Left cardiac atrium (tissue), 4 donors: ENCODE data around the gene CCSER1. TPM values are rescaled to one million over a fixed set of nuclear protein-coding genes. Genes with fewer than 3 reads are reported as not detected.
"Not testable (repeated sequence)": the region's sequence is repeated elsewhere in the genome, so short reads cannot be mapped to it uniquely, and the experiment has no call there.

ENCODE experiments used
- ATAC-seq, 2 donors: fragments of 200-7000 bp; cut with Tn5 transposase; one replicate each; pipeline ENCODE4 v1.9.1; 2020; ENCODE audit warnings: mild to moderate bottlenecking in 2 of 2, moderate library complexity in 2 of 2
- DNase-seq: peaks from one replicate; pipeline ENCODE4 v3.0.0-alpha.2; 2020
- intact Hi-C, 2 donors: fragments of 100-400 bp; cut with DNase I; formaldehyde crosslinking; loops; one replicate each; pipeline versions ENCODE4 v1.14.1 to v1.15.1; 2022 to 2023
- total RNA-seq, 2 donors: library from RNA; stranded (reverse); fragmentation: NEBNext Ultra II Directional; extraction: Animal tissue kit (Norgen Biotek cat#: 25700); gene quantifications; one replicate each; pipeline ENCODE4 v1.2.1, GENCODE V29; 2021
- donor health status: DM: no; HTN: yes; CAD: no.
- donor health status: DM: no; HTN: yes; CAD: no; lungs with severe emphysema.
- donor health status: DM: yes; HTN: yes; CAD: no.
- donor health status: Dilated cardiomyopathy.

Gene CCSER1
- total RNA-seq, 2 donors from 2014 or later, result 9.6 to 12.3 TPM

DNA sequence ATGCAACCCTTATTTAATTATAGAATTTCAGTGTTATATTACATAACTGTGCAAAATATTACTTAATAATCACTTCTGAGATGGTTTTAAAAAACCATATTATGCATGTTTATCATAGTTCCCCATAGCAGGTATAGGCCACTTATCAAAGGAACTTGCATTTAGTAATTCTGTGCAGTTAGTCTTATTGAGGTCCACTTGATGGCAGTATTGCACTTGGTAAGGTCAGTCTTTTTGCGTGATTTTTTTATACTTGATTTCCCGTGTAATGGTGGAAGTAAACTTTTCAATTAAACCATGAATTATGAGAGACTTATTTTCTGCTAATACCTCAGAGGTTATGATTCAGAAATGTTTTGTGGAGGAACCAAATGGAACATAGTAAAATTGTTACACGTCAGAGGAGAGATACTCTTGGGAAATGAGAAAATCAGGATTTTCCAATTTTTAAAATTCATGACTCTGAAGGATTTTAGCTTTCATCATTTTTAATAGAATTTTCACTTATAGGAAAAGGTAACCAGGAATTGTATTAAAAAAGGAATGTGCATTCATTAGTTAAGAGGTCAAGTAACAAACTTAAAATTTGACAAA lies 230.0 kb downstream of the CCSER1 start:
- DNase-seq (no peak), ATAC-seq (no peak)
- intact Hi-C loops, result no loop called here

DNA sequence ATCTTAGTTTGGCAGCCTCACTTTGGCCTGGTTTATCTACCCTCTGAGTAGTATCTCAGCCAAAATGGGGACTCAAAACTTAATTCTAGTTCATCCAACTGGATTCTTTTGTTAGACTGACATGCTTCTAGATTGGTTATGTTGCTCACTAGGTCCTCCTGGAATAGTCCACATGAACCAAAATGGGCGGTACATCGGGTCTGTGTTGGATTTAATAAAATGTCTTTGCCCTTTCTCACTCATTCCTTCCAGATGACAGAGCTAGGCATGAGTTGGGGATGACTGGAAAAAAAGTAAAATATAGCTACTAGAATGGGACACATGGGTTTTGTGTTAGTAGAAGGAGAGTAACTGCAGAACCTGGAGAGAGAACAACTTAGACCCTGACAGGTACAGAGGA lies 247.9 kb downstream of the CCSER1 start:
- no peak for ATAC-seq
- intact Hi-C loops, result no loop called here
- DNase-seq, result no peak

DNA sequence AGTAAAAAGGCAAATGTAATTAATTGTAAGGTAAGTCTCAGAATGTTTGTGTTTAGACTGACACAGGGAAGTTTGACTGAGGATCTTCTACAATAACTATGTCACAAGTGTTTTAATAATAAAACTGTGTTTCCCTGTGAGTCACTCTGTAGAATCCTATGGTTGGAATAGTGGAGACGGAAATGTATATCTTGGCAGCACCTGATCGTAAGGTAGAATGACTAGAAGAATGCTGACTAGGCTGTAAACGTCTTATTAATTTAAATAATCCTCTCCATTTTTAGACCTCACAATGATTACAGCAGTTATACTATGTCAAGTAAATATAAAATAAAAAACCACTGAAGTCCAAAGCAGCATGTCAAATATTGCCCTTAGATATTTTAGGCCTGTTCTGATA lies 266.0 kb downstream of the CCSER1 start:
- no peak for DNase-seq
- intact Hi-C loops, result no loop called here

DNA sequence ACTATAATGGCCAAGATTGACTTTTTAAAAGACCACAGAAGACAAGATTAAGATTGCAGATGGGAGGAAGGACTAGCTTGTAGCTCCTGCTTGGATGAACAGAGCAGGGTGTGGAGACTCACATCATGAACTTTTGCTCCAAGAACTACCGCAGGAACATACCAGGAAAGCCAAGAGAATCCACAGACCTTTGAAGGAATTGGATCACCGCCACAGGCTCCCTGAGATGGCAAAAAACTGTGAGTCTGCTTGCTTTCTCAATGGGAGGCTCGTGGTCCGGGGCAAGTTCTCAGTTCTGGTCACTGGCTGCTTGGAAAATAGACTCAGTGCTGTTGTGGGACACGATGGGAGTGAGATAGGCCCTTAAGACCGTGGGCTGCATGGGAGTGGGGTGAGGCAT lies 276.6 kb downstream of the CCSER1 start:
- ATAC-seq (no peak), DNase-seq (no peak)
- intact Hi-C loops, result no loop called here

More for the DNA sequence above, 266.0 kb downstream of the CCSER1 start:
- no peak for ATAC-seq

DNA sequence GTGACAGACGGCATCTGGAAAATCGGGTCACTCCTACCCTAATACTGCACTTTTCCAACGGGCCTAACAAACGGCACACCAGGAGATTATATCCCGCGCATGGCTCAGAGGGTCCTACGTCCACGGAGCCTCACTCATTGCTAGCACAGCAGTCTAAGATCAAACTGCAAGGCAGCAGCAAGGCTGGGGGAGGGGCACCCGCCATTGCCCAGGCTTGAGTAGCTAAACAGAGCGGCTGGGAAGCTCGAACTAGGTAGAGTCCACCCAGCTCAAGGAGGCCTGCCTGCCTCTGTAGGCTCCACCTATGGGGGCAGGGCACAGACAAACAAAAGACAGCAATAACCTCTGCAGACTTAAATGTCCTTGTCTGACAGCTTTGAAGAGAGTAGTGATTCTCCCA lies 280.7 kb downstream of the CCSER1 start:
- DNase-seq, intact Hi-C loops, ATAC-seq: not testable (repeated sequence)

DNA sequence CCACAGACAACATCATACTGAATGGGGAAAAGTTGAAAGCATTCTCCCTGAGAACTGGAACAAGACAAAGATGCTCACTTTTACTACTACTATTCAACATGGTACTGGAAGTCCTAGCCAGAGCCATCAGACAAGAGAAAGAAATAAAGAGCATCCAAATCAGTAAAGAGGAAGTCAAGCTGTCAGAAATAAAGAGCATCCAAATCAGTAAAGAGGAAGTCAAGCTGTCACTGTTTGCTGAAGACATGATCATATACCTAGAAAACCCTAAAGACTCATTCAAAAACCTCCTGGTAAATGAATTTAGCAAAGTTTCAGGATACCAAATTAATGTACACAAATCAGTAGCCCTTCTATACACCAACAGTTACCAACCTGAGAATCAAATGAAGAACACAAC lies 285.6 kb downstream of the CCSER1 start:
- ATAC-seq, DNase-seq, intact Hi-C loops: not testable (repeated sequence)

DNA sequence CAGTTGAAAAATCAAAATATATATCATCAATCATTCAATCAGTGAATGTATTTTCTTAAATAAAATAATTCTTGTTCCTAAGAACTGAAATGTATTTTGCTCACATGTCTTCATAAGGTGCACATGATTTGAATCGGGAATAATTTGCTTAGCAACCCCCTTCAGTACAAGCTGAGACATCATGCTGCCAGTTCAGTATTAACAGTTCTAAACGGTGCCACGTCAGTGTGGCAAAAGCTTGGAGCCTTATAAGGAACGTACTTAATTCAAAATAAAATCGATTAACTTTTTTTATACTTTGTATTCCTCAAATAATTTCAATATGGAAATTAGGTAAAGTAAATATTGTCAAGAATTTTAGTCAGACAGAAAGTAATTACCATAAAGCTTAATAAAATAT lies 287.9 kb downstream of the CCSER1 start:
- no peak for DNase-seq
- intact Hi-C loops, result no loop called here

DNA sequence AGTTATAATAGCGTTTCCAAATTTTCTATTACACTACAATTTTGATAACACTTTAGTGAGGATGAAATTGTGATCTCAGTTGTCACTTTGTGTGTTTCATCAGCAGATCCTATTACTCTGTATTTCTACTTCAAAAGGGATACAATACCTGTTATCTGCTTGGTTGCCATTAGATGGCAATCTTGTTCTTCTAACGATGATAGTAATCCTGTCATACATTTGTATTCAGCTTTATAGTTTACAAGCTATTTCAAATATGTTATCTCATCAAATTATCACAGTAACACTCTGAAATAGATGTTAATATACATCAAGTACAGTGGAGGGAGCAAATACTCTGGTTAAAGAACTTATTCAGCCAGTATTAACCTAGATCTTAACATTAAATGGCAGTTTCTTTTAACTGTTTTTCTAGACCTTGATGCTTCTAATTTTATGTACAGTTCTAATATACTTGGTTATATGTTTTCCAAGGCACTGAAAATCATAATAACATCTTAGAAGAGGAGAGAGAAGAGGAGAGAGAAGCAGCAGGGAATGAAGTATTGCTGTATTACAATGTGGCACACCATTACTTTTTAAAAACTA lies 292.0 kb downstream of the CCSER1 start:
- DNase-seq (no peak), ATAC-seq (peak in 1 of 2 donors; percentile 23)

More for the DNA sequence above, 287.9 kb downstream of the CCSER1 start:
- ATAC-seq, result no peak

DNA sequence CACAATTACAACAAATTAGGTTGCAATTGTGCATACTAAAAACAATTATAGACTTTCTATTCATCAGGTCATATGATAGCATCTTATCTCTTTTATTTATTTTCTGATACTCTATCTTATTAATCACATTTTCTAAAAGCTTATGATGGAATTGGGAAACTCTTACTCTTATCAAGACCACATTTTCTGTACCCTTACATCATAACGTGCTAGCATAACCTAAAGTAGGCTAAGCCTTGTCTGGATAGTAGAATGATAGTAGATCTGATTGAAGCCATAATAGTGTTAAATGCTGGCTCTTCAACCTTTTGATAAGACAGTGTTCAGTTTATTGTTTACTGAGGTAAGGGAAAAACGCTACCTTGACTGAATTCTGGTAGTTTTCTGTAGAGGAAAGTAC lies 294.0 kb downstream of the CCSER1 start:
- DNase-seq (no peak), ATAC-seq (no peak)
- intact Hi-C loops, result no loop called here

More for the DNA sequence above, 292.0 kb downstream of the CCSER1 start:
- intact Hi-C loops, result no loop called here

DNA sequence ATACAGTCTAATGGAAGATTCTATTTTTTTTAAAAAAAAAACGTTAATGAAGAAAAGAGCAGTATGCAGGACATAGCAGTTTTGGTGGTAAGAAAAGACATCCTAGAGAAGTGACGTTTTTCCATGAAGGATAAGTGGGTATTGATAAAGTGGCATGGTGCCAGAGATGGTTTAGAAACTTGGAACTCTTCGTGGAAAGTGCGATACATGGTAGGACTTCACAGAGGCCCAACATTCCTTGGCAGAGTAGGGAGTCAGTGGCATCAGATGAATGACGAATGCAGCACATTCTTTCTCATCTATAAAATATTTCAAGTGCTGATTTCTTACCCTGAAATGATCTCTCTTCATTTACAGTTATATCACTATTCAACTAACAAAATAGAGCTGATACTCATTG lies 298.7 kb downstream of the CCSER1 start:
- intact Hi-C loops, result no loop called here
- ATAC-seq, result no peak
- DNase-seq, result no peak

DNA sequence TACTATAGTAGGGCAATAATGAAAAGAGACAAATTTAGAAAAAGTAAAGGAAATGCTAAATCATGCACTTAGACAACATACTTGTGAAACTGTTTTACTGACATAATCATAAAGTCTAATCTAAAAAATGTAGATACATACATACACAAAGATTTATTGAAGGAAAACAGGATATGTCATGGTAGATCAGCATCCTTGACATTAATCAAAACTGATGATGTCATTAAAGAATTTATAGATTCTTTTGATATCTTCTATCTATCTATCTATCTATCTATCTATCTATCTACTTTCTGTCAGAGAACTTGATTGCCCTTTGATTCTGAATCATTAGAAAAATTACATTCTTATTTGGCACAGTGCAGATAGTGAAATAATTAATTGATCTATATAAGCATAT lies 311.3 kb downstream of the CCSER1 start:
- ATAC-seq (no peak), DNase-seq (no peak)
- intact Hi-C loops, result no loop called here

DNA sequence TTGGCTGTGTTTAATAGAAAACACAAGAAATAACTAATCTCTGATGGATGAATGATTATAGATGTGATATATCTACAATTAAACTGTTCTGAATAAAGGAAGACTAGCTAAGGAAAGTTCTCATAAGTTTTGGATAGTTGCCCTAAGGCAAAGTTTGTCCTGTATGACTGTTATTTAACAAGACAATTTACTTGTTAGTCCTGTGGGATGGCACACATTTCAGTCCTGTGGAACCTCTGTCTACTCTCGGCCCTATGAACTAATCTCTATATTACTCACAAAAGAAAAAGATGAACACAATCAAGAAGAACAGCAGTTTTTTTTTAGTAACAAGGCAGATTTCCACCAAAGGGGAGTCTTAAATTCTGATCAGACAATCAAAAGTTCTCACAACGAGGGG lies 314.6 kb downstream of the CCSER1 start:
- ATAC-seq (no peak), DNase-seq (no peak)
- intact Hi-C loops, result no loop called here

DNA sequence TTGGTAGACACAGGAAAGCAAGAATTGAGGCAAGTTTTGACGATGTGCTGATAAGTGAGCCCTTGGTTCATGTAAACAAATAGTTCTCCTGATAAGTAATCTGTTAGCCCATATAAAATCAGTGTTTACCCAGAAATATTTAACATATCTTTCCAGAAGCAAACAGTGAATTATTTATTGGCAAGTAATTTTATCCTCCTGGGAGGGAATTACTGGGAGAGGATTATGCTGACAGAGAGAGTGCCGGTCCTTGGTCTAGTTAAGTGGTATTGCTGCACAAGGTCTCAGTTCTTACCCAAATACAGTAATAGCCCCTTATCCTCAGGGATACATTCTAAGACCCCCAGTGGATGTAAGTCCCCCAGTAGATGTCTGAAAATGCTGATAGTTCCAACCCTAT lies 315.4 kb downstream of the CCSER1 start:
- ATAC-seq (no peak), DNase-seq (no peak)
- intact Hi-C loops, result no loop called here

DNA sequence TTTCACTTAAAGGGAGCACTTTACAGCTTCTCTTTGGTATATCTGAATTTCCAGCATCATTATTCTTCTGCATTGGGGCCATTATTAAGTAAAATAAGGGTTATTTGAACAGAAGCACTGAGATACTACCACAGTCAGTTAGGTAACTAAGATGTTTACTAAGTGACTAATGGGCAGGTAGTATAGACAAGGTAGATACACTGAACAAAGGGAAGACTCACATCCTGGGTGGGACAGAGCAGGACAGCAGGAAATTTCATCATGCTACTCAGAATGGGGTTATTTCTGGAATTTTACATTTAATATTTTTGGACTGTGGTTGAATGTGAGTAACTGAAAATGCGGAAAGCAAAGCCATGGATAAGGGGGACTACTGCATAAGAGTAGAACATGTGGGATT lies 316.0 kb downstream of the CCSER1 start:
- ATAC-seq, result no peak
- intact Hi-C loops, result no loop called here

DNA sequence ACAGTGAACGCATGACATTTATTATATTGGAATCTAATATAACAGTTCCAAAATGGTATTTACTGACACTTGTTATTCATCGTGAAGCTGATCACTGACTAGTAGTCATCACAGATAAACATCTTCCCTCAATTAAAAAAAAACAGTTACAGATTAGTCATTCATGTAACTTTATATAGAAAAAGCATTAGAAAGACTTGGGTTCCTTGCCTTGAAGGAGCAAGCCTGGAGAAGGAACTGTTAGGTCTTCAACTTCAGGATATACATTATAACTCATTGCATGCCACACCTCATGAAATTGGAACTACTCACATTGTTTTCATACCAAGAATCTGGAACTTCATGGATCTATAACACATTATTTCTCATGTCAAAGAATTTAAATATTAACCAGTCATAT lies 317.7 kb downstream of the CCSER1 start:
- intact Hi-C loops, result no loop called here
- ATAC-seq, result no peak
- DNase-seq, result no peak

More for the DNA sequence above, 316.0 kb downstream of the CCSER1 start:
- DNase-seq, result no peak

DNA sequence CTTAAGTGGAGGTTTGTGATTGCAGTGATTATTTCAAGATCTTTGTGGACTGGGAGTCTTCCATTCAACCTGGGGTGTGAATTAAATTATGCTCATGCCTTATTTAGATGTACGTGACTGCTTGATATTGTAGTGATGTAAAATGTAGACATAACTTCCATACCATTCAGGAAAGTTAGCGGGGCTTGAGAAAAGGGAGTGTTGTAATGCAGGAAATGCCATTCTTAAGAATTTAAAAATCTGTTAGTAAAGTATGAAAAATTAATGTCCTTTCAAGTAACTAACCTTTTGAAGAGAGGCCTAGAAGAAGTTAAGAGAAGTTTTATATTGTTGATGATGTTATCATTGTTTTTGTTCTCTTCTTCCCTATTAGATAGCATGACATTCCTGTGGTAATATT lies 318.2 kb downstream of the CCSER1 start:
- intact Hi-C loops, result no loop called here
- ATAC-seq, result no peak
- no peak for DNase-seq

DNA sequence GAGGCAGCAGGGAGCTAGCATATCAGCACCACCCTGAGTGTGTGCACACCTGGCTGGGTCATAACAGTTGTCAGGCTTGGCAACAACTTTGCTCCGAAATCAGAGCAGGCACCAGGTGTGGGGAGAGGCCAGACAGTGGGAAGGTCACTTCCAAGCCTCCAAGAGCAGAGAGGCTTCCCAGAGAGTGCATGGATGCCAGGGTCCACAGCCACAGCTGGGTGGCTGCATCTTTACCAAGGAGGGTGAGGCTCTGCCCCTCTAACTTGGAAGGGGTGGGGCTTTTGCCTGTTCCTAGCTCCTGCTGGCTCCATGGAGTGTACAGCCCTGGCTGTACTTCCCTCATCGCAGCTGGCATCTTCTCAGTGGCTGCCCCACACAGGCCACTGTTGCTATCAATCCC lies 322.4 kb downstream of the CCSER1 start:
- intact Hi-C loops, result no loop called here
- ATAC-seq, result no peak
- DNase-seq, result no peak

DNA sequence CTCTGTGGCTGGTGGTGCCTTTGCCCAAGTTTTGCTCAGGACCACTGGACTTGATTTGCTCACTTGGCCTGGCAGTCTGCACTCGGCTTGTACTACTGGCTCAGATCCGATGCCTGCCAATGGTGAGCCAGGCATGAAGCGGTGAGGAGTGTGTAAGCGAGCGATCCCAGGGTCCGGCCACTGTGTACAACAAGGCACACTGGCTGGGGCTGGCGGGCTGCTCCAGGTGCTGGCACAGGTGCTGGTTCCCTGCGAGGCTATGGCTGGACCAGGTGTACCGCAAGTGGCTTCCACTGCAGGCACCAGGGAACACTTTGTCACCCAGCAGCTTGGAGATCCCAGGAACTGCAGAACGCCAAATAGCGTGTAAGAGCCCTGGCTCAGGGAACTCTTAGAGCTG lies 329.7 kb downstream of the CCSER1 start:
- ATAC-seq (no peak), DNase-seq (no peak)
- intact Hi-C loops, result no loop called here

DNA sequence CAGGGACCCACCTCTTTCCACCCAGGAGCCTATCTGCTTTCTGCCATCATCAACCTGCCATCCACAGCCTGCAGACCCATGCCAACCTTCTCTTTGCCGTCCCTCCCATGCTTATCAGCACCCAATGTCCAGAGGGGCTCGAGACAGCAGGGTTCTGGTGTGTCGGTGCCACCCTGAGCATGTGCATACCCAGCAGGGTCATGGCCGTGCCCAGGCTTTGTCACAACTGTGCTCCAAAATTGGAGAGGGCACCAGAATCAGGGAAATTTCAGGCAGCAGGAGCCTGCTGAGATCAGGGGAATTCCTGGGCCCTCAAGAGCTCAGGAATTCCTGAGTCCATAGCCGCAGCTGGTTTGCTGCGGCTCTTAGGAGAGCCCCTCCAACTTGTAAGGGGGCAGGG lies 330.6 kb downstream of the CCSER1 start:
- intact Hi-C loops, result no loop called here
- ATAC-seq (no peak), DNase-seq (no peak)

DNA sequence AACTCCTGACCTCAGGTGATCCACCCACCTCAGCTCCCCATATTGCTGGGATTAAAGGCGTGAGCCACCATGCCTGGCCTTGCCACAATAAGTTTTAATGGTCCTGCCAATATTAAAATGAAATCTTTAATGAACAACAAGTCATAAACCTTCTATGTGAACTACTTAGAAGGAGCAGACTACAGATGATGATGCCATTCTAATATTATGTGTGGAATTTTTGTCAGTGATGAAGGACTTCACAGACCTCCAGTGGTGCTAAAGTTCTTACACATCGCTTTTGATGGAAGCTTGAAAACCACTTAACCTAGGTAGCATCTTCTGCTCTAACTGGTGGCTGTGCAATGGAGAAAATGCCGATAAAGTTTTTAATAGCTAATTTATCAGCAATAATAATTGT lies 331.4 kb downstream of the CCSER1 start:
- no peak for DNase-seq

DNA sequence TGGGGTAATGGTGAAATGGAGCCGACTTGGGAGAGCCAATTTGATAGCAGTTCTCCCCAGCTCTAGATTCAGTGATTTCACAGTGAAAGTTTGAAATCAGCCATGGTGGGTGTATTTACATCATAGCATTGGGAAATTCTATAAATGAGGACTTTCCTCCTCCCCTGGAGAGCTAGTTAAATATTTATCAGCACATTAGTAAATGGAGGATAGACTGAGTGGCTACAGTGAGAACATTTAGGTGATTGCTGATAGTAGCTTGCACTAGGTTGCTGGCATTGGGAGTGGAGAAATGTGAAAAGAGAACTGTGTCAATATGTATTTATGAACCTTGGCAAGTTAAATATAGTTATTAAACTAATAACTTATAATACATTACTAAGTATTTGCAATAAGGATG lies 347.3 kb downstream of the CCSER1 start:
- DNase-seq (no peak), ATAC-seq (no peak)
- intact Hi-C loops, result no loop called here

More for the DNA sequence above, 331.4 kb downstream of the CCSER1 start:
- intact Hi-C loops, result no loop called here
- no peak for ATAC-seq
